H9 (cell line): ENCODE measurements around the gene SNX4. TPM values are rescaled to one million over a fixed set of nuclear protein-coding genes. Genes with fewer than 3 reads are reported as not detected.

ENCODE experiments used
- DNase-seq: peaks from one replicate; pipeline ENCODE4 v3.0.0-alpha.2; 2017
- H2AFZ ChIP-seq: one replicate; pipeline ENCODE4 v1.6.1; 2013; ENCODE audit warnings: mild to moderate bottlenecking, low read length, control low read depth, moderate library complexity
- H2AK5ac ChIP-seq: 2 replicates; pipeline ENCODE4 v1.6.1; 2013; ENCODE audit warnings: low read length, control low read depth, mixed read lengths; ENCODE audit not compliant: insufficient read length
- H2BK120ac ChIP-seq: one replicate; pipeline ENCODE4 v1.6.1; 2013; ENCODE audit warnings: low read depth, mild to moderate bottlenecking, low read length, control low read depth, inconsistent platforms; ENCODE audit not compliant: poor library complexity, severe bottlenecking
- H2BK12ac ChIP-seq: 2 replicates; pipeline ENCODE4 v1.6.1; 2013; ENCODE audit warnings: low read length, control low read depth, mixed read lengths, low read depth; ENCODE audit not compliant: insufficient read length
- H2BK15ac ChIP-seq: 2 replicates; pipeline ENCODE4 v1.6.1; 2013; ENCODE audit warnings: low read depth, low read length, control low read depth
- H2BK20ac ChIP-seq: one replicate; pipeline ENCODE4 v1.6.1; 2013; ENCODE audit warnings: low read depth, mild to moderate bottlenecking, low read length, control low read depth, inconsistent platforms; ENCODE audit not compliant: poor library complexity, severe bottlenecking
- H2BK5ac ChIP-seq: 2 replicates; pipeline ENCODE4 v1.6.1; 2013; ENCODE audit warnings: low read length, control low read depth, mixed read lengths; ENCODE audit not compliant: insufficient read length
- H3K14ac ChIP-seq: 2 replicates; pipeline ENCODE4 v1.6.1; 2013; ENCODE audit warnings: low read length, control low read depth; ENCODE audit not compliant: insufficient read depth
- H3K18ac ChIP-seq: 2 replicates; pipeline ENCODE4 v1.6.1; 2013; ENCODE audit warnings: low read depth, mild to moderate bottlenecking, mixed read lengths, low read length, control low read depth; ENCODE audit not compliant: insufficient read length
- H3K23ac ChIP-seq: 2 replicates; pipeline ENCODE4 v1.6.1; 2013; ENCODE audit warnings: low read length, control low read depth, mixed read lengths, low read depth; ENCODE audit not compliant: insufficient read length
- H3K23me2 ChIP-seq: 2 replicates; pipeline ENCODE4 v1.6.1; 2013; ENCODE audit warnings: low read depth, mild to moderate bottlenecking, mixed read lengths, low read length, control low read depth; ENCODE audit not compliant: insufficient read length, poor library complexity, severe bottlenecking
- H3K27ac ChIP-seq: 2 replicates; pipeline ENCODE4 v1.5.1; 2013; ENCODE audit warnings: low read length, control low read depth, mixed read lengths, low read depth; ENCODE audit not compliant: insufficient read length
- H3K27me3 ChIP-seq: 2 replicates; pipeline ENCODE4 v1.6.1; 2013; ENCODE audit warnings: low read length, control low read depth, inconsistent platforms; ENCODE audit not compliant: insufficient read depth
- H3K4ac ChIP-seq: 2 replicates; pipeline ENCODE4 v1.6.1; 2013; ENCODE audit warnings: low read depth, mild to moderate bottlenecking, control low read depth, inconsistent platforms, low read length, moderate library complexity
- H3K4me1 ChIP-seq: 2 replicates; pipeline ENCODE4 v1.6.1; 2013; ENCODE audit warnings: low read length, control low read depth, inconsistent platforms; ENCODE audit not compliant: insufficient read depth
- H3K4me2 ChIP-seq: 2 replicates; pipeline ENCODE4 v1.6.1; 2013; ENCODE audit warnings: low read length, control low read depth, mixed read lengths; ENCODE audit not compliant: insufficient read length, insufficient read depth
- H3K56ac ChIP-seq: 2 replicates; pipeline ENCODE4 v1.6.1; 2013; ENCODE audit warnings: low read depth, mild to moderate bottlenecking, mixed read lengths, low read length, control low read depth; ENCODE audit not compliant: insufficient read length
- H3K79me1 ChIP-seq: 2 replicates; pipeline ENCODE4 v1.6.1; 2013; ENCODE audit warnings: low read depth, mild to moderate bottlenecking, moderate library complexity, low read length, control low read depth, inconsistent platforms; ENCODE audit not compliant: insufficient read depth, poor library complexity, severe bottlenecking
- H3K79me2 ChIP-seq: 2 replicates; pipeline ENCODE4 v1.6.1; 2013; ENCODE audit warnings: low read length, control low read depth, inconsistent platforms; ENCODE audit not compliant: insufficient read depth
- H3K9ac ChIP-seq: 2 replicates; pipeline ENCODE4 v1.6.1; 2013; ENCODE audit warnings: low read length, control low read depth, mixed read lengths; ENCODE audit not compliant: insufficient read length; ENCODE audit errors: extremely low read depth
- H3K9me3 ChIP-seq: one replicate; pipeline ENCODE4 v1.6.1; 2013; ENCODE audit warnings: low read depth, low read length, inconsistent platforms; ENCODE audit not compliant: control insufficient read depth
- H3T11ph ChIP-seq: one replicate; pipeline ENCODE4 v1.6.1; 2013; ENCODE audit warnings: mild to moderate bottlenecking, low read length, control low read depth, inconsistent platforms
- H4K20me1 ChIP-seq: one replicate; pipeline ENCODE4 v1.6.1; 2013; ENCODE audit not compliant: control insufficient read depth, insufficient read length, insufficient read depth
- H4K5ac ChIP-seq: 2 replicates; pipeline ENCODE4 v1.6.1; 2013; ENCODE audit warnings: low read depth, mild to moderate bottlenecking, mixed read lengths, low read length, control low read depth; ENCODE audit not compliant: insufficient read length
- H4K8ac ChIP-seq: replicated peaks from 2 replicates; pipeline ENCODE4 v1.6.1; 2013; ENCODE audit warnings: low read length, control low read depth, mixed read lengths, low read depth; ENCODE audit not compliant: insufficient read length
- H4K91ac ChIP-seq: 2 replicates; pipeline ENCODE4 v1.6.1; 2013; ENCODE audit warnings: low read depth, mild to moderate bottlenecking, moderate library complexity, mixed read lengths, low read length, control low read depth; ENCODE audit not compliant: insufficient read length
- H3K27ac Mint-ChIP-seq, 3 experiments: 2 replicates in 2 of 3; 3 replicates in 1 of 3; pipeline ENCODE4 v1.8.0; 2020 to 2021; ENCODE audit warnings: mixed read lengths in 3 of 3, mild to moderate bottlenecking in 1 of 3, moderate library complexity in 1 of 3
- H3K27me3 Mint-ChIP-seq: 2 replicates; pipeline ENCODE4 v1.8.0; 2021; ENCODE audit warnings: low read depth, mild to moderate bottlenecking, moderate library complexity, mixed read lengths
- H3K36me3 Mint-ChIP-seq, 3 experiments: 2 replicates in 2 of 3; 3 replicates in 1 of 3; pipeline ENCODE4 v1.8.0; 2020 to 2021; ENCODE audit warnings: low read depth in 3 of 3, mixed read lengths in 3 of 3; ENCODE audit not compliant: insufficient read depth in 1 of 3
- H3K4me1 Mint-ChIP-seq, 2 experiments: 2 replicates each; pipeline ENCODE4 v1.8.0; 2020; ENCODE audit warnings: mixed read lengths in 2 of 2
- H3K4me3 Mint-ChIP-seq, 2 experiments: 2 replicates in 1 of 2; 3 replicates in 1 of 2; pipeline ENCODE4 v1.8.0; 2020 to 2021; ENCODE audit warnings: mild to moderate bottlenecking in 2 of 2, mixed read lengths in 2 of 2, moderate library complexity in 1 of 2
- H3K9me3 Mint-ChIP-seq, 2 experiments: 2 replicates in 1 of 2; 3 replicates in 1 of 2; pipeline ENCODE4 v1.8.0; 2020; ENCODE audit warnings: mild to moderate bottlenecking in 2 of 2, mixed read lengths in 2 of 2, moderate library complexity in 1 of 2
- CTCF ChIP-seq: fragments of 200-600 bp; sonication (generic); conservative IDR thresholded peaks from 3 replicates; pipeline ENCODE4 v1.8.0; 2021; ENCODE audit warnings: antibody characterized with exemption, mild to moderate bottlenecking
- WGBS: extraction: QIAGEN DNeasy Blood & Tissue Kit; methylation state at CpG from one replicate; pipeline ENCODE4 v1.1.7; 2013; ENCODE audit warnings: missing lambda C conversion rate, low lambda C conversion rate, mixed read lengths; ENCODE audit not compliant: insufficient read length; ENCODE audit errors: extremely low coverage; 5-methylcytosine and 5-hydroxymethylcytosine counted together
- total RNA-seq: library from RNA; stranded (reverse); gene quantifications from 2 replicates; pipeline ENCODE4 v1.2.1, GENCODE V29; 2021

The SNX4 gene
- total RNA-seq, 1 experiment from 2014 or later: 29.5 TPM

GRCh38 chr3:125496701-125497100, 23.3 kb downstream of the SNX4 start:
- Histone ChIP-seq H2AK5ac (no peak overlapping the region), H3K9ac (no peak overlapping the region), H3K27me3 (no peaks in the 10 kb centered on the region), H3K23me2 (no peaks in the 10 kb centered on the region), H3K9me3 (no peaks in the 10 kb centered on the region), H3K23ac (no peak overlapping the region), H3K4ac (no peak overlapping the region), H4K8ac (no peak overlapping the region), H3K79me2 (no peaks in the 10 kb centered on the region), H2BK15ac (no peak overlapping the region), H3K14ac (no peak overlapping the region), H4K20me1 (no peaks in the 10 kb centered on the region), H2BK120ac (no peak overlapping the region), H3K56ac (no peak overlapping the region), H3K27ac (no peak overlapping the region), H3K18ac (no peak overlapping the region), H4K5ac (no peak overlapping the region), H2BK20ac (no peak overlapping the region), H3T11ph (no peak overlapping the region), H2BK5ac (no peak overlapping the region), H3K79me1 (no peaks in the 10 kb centered on the region), H3K4me2 (no peak overlapping the region), H2BK12ac (no peak overlapping the region), H4K91ac (no peak overlapping the region), H2AFZ (no peak overlapping the region), H3K4me1 (no peaks in the 10 kb centered on the region)
- no CpG with 5 or more reads among the region's 2 CpGs for WGBS
- H3K4me3 Mint-ChIP-seq: no peak overlapping the region
- no peak for DNase-seq
- H3K36me3 Mint-ChIP-seq: peaks cover 6 to 48% (median 35%) of the 10 kb centered on the region in 3 experiments; a peak in 6 of 7 replicates
- no peaks in the 10 kb centered on the region for H3K27me3 Mint-ChIP-seq
- no peak for TF ChIP-seq CTCF
- no peaks in the 10 kb centered on the region for H3K9me3 Mint-ChIP-seq
- no peak overlapping the region for H3K27ac Mint-ChIP-seq
- H3K4me1 Mint-ChIP-seq: no peaks in the 10 kb centered on the region
